ENCODE data around the gene AOAH. TPM values are rescaled to one million over a fixed set of nuclear protein-coding genes. Genes with fewer than 3 reads are reported as not detected.
A peak's percentile ranks its signal among the peaks of the same experiment; 100 is the strongest.

AOAH gene
- total RNA-seq, 1 experiment from 2014 or later, result not detected

GRCh38 chr7:36659638-36660341 lies 64.5 kb downstream of the AOAH start:
- peaks cover 6% of the 10 kb centered on the region for H3K9me3 Mint-ChIP-seq (ENCODE audit: unreplicated experiment)
- no peaks in the 10 kb centered on the region for H3K36me3 ChIP-seq (ENCODE audit: control insufficient read depth, insufficient read depth, low read length)
- peaks cover 6% of the 10 kb centered on the region for H3K36me3 Mint-ChIP-seq (ENCODE audit: insufficient read depth, unreplicated experiment)
- H3K27me3 ChIP-seq (replicated peaks; ENCODE audit: control insufficient read depth, insufficient read depth, low read length), result no peaks in the 10 kb centered on the region
- no peak overlapping the region for H3K4me3 ChIP-seq (ENCODE audit: low read depth, low read length)
- no peak for TF ChIP-seq CTCF (IDR thresholded peaks at IDR 0.05; ENCODE audit: insufficient read depth in 1 of 2, low read depth in 1 of 2, low read length in 1 of 2, severe bottlenecking in 1 of 2, unreplicated experiment in 1 of 2)
- no peaks in the 10 kb centered on the region for H3K27me3 Mint-ChIP-seq (ENCODE audit: insufficient read depth, unreplicated experiment)
- CTCF ChIA-PET, result no interaction called here
- no peak overlapping the region for H3K4me3 Mint-ChIP-seq (ENCODE audit: unreplicated experiment)
- POLR2A ChIA-PET, result interaction anchor here (0.6 kb wide), 1 partner anchor 9 kb away, joined by 3 read pairs; no protein-coding TSS in a partner anchor
- no TSS peak for BruUV-seq (replicated peaks)
- H3K27ac Mint-ChIP-seq (ENCODE audit: unreplicated experiment), result no peak overlapping the region
- H3K4me1 Mint-ChIP-seq (ENCODE audit: low read depth, unreplicated experiment), result peaks cover 13% of the 10 kb centered on the region
- no peaks in the 10 kb centered on the region for H3K4me1 ChIP-seq
- intact Hi-C loops (cut with micrococcal nuclease; ENCODE audit: unreplicated experiment), result no loop called here
- DNase-seq, result no peak
- no peaks in the 10 kb centered on the region for H3K9me3 ChIP-seq

DNA sequence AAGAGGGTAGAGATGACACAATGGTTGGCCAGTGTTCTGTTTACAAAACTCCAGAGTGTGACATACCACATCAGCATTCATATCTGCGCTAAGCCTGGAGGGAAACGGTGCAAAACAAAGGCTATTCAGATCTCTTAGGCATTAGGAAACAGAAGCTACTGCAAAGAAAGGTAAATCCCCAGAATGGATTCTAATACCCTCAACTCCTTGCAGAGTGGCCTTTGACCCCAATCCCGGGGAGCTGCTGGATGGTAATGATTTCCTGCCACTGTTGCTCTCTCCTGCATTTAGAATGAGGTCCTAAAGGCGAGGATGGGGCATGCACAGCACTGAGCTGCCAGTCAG lies 65.2 kb downstream of the AOAH start:
- Histone ChIP-seq H3K36me3 (ENCODE audit: control insufficient read depth, insufficient read depth, low read length) (no peaks in the 10 kb centered on the region), H3K4me1 (no peaks in the 10 kb centered on the region), H3K9me3 (no peaks in the 10 kb centered on the region), H3K4me3 (ENCODE audit: low read depth, low read length) (no peak overlapping the region), H3K27me3 (replicated peaks; ENCODE audit: control insufficient read depth, insufficient read depth, low read length) (no peaks in the 10 kb centered on the region)
- Mint-ChIP-seq H3K27ac (ENCODE audit: unreplicated experiment) (no peak overlapping the region), H3K27me3 (ENCODE audit: insufficient read depth, unreplicated experiment) (no peaks in the 10 kb centered on the region), H3K36me3 (ENCODE audit: insufficient read depth, unreplicated experiment) (peaks cover 6% of the 10 kb centered on the region), H3K4me3 (ENCODE audit: unreplicated experiment) (no peak overlapping the region), H3K4me1 (ENCODE audit: low read depth, unreplicated experiment) (peaks cover 13% of the 10 kb centered on the region), H3K9me3 (ENCODE audit: unreplicated experiment) (peaks cover 6% of the 10 kb centered on the region)
- ChIA-PET POLR2A (no interaction called here), CTCF (no interaction called here)
- no peak for TF ChIP-seq CTCF (IDR thresholded peaks at IDR 0.05; ENCODE audit: insufficient read depth in 1 of 2, low read depth in 1 of 2, low read length in 1 of 2, severe bottlenecking in 1 of 2, unreplicated experiment in 1 of 2)
- intact Hi-C loops (cut with micrococcal nuclease; ENCODE audit: unreplicated experiment), result no loop called here
- peak in 1 of 2 experiments; percentile 7 for DNase-seq
- BruUV-seq (replicated peaks), result no TSS peak

DNA sequence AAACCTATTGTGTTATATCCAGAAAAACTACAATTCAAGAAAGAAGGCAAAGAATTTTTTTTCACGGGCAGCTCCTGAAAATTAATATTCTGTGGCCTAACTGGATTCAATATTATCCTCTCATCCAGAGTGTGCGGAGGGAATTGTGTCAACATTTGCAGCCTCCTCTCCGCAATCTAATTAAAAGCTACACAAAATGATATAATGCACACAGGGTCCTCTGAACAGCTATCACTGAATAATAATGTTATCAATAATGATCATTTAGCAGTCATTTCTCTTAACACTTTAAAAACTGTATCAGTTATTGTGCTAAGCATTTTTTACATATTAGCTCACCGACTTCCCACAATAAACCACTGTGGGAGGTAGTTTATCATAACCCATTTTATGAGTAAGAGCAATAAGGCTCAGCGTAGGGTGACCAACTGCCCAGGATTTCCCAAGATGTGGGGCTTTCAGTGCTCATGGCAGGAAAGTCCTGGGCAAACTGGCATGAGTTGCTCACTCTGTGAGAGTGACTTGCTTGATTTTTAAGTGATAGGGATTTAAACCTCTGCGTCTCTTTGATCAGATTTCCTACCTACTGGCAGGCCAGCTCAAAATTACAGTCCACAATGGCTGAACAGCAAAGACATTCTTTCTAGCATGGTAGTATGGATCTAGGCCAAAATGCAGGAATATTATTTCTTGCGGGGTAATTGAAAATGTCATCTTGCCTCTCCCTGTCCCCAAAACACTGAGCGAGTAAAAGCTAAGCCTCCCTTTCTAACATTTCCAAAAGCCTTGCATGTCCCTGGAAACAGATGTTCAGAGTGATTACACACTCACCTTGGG lies 65.7 kb downstream of the AOAH start:
- H3K4me1 ChIP-seq, result no peaks in the 10 kb centered on the region
- no peaks in the 10 kb centered on the region for H3K27me3 ChIP-seq (replicated peaks; ENCODE audit: control insufficient read depth, insufficient read depth, low read length)

More for the DNA sequence above, 65.7 kb downstream of the AOAH start:
- peaks cover 6% of the 10 kb centered on the region for H3K9me3 Mint-ChIP-seq (ENCODE audit: unreplicated experiment)
- no peaks in the 10 kb centered on the region for H3K27me3 Mint-ChIP-seq (ENCODE audit: insufficient read depth, unreplicated experiment)
- no peaks in the 10 kb centered on the region for H3K36me3 ChIP-seq (ENCODE audit: control insufficient read depth, insufficient read depth, low read length)
- no peak for TF ChIP-seq CTCF (IDR thresholded peaks at IDR 0.05; ENCODE audit: insufficient read depth in 1 of 2, low read depth in 1 of 2, low read length in 1 of 2, severe bottlenecking in 1 of 2, unreplicated experiment in 1 of 2)
- ChIA-PET POLR2A (no interaction called here), CTCF (no interaction called here)
- H3K9me3 ChIP-seq, result no peaks in the 10 kb centered on the region
- H3K4me3 ChIP-seq (ENCODE audit: low read depth, low read length), result no peak overlapping the region
- H3K4me3 Mint-ChIP-seq (ENCODE audit: unreplicated experiment), result no peak overlapping the region
- peaks cover 13% of the 10 kb centered on the region for H3K4me1 Mint-ChIP-seq (ENCODE audit: low read depth, unreplicated experiment)
- DNase-seq, result no peak
- BruUV-seq (replicated peaks), result no TSS peak
- H3K36me3 Mint-ChIP-seq (ENCODE audit: insufficient read depth, unreplicated experiment), result peaks cover 6% of the 10 kb centered on the region
- no peak overlapping the region for H3K27ac Mint-ChIP-seq (ENCODE audit: unreplicated experiment)
- intact Hi-C loops (cut with micrococcal nuclease; ENCODE audit: unreplicated experiment), result no loop called here

Measured in Caco-2 (cell line).